Prostate gland (tissue), 2 donors: ENCODE results near the gene DRD2. TPM values are rescaled to one million over a fixed set of nuclear protein-coding genes. Genes with fewer than 3 reads are reported as not detected.

Source experiments
- DNase-seq: peaks from one replicate; pipeline ENCODE4 v3.0.0-alpha.2; 2019; ENCODE audit warnings: low spot score
- H3K27ac ChIP-seq, 2 donors: fragments of 200-600 bp; sonication (generic); 2 replicates each; pipeline ENCODE4 v1.5.1; 2017 to 2019
- H3K27me3 ChIP-seq: fragments of 200-600 bp; sonication (generic); replicated peaks from 2 replicates; pipeline ENCODE4 v1.5.1; 2019; ENCODE audit not compliant: insufficient read depth
- H3K36me3 ChIP-seq, 2 donors: fragments of 200-600 bp; sonication (generic); 1 replicate in 1 of 2; 2 replicates in 1 of 2; pipeline versions ENCODE4 v1.5.1 to v1.8.1; 2017 to 2019
- H3K4me1 ChIP-seq: fragments of 200-600 bp; sonication (generic); replicated peaks from 2 replicates; pipeline ENCODE4 v1.5.1; 2019
- H3K4me3 ChIP-seq, 2 donors: fragments of 200-600 bp; sonication (generic); 2 replicates each; pipeline ENCODE4 v1.5.1; 2017 to 2019
- H3K9me3 ChIP-seq: fragments of 200-600 bp; sonication (generic); 2 replicates; pipeline ENCODE4 v1.5.1; 2017
- POLR2A ChIP-seq: fragments of 450-650 bp; IDR thresholded peaks from one replicate; pipeline ENCODE4 v1.6.1; 2016; ENCODE audit warnings: antibody characterized with exemption, mild to moderate bottlenecking
- POLR2AphosphoS5 ChIP-seq: sonication (generic); formaldehyde crosslinking; IDR thresholded peaks from one replicate; pipeline ENCODE4 v1.6.1; 2017; ENCODE audit warnings: antibody characterized with exemption
- WGBS: methylation state at CpG from one replicate; pipeline ENCODE4 v1.1.5; 2018; 5-methylcytosine and 5-hydroxymethylcytosine counted together
- intact Hi-C: fragments of 100-400 bp; cut with DNase I; formaldehyde crosslinking; loops from one replicate; pipeline ENCODE4 v1.14.2; 2022
- total RNA-seq, 2 donors: library from RNA; depleted of rRNA; stranded (reverse); fragments of >200 nt; gene quantifications; one replicate each; pipeline ENCODE4 v1.1.0, GENCODE V29; 2016
- TF ChIP-seq, protein P1 (sequence below), 4 experiments: fragments of 200-600 bp in 2 of 4; fragments of 450-650 bp in 2 of 4; sonication (generic) in 2 of 4; IDR thresholded peaks; 1 replicate in 3 of 4; 2 replicates in 1 of 4; pipeline ENCODE4 v1.5.1; 2016 to 2019; ENCODE audit warnings: antibody characterized with exemption in 4 of 4, mild to moderate bottlenecking in 2 of 4, moderate library complexity in 2 of 4

The DRD2 gene
- total RNA-seq, 2 donors from 2014 or later: 0.68 to 2.4 TPM

DNA sequence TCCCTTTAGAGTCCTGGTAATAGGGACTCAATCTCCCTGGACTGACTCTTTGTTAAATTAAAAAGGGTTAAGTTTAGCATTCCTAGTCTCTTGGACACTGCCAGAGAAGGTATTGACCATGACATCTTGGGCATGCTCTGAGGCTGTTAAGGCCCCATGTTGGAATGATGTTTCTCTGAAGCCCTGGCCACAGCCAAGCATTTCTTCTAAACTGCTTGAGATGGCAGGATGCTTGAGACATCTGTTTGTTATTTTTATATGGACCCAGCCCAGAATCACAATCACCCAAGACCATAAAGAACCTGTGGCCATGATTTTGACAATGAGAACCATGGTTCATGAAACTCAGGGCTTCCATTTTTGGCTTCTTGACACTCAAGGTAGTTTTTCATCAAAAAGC lies 93.1 kb downstream of the DRD2 start:
- Histone ChIP-seq H3K4me1 (no peaks in the 10 kb centered on the region), H3K27ac (no peak overlapping the region), H3K27me3 (no peaks in the 10 kb centered on the region), H3K36me3 (no peaks in the 10 kb centered on the region), H3K9me3 (no peaks in the 10 kb centered on the region), H3K4me3 (no peak overlapping the region)
- TF ChIP-seq POLR2AphosphoS5: no peak
- TF ChIP-seq POLR2A: no peak
- TF ChIP-seq, protein P1, sequence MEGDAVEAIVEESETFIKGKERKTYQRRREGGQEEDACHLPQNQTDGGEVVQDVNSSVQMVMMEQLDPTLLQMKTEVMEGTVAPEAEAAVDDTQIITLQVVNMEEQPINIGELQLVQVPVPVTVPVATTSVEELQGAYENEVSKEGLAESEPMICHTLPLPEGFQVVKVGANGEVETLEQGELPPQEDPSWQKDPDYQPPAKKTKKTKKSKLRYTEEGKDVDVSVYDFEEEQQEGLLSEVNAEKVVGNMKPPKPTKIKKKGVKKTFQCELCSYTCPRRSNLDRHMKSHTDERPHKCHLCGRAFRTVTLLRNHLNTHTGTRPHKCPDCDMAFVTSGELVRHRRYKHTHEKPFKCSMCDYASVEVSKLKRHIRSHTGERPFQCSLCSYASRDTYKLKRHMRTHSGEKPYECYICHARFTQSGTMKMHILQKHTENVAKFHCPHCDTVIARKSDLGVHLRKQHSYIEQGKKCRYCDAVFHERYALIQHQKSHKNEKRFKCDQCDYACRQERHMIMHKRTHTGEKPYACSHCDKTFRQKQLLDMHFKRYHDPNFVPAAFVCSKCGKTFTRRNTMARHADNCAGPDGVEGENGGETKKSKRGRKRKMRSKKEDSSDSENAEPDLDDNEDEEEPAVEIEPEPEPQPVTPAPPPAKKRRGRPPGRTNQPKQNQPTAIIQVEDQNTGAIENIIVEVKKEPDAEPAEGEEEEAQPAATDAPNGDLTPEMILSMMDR (IDR thresholded peaks at IDR 0.05): no peak
- no peak for DNase-seq
- intact Hi-C loops: no loop called here

DNA sequence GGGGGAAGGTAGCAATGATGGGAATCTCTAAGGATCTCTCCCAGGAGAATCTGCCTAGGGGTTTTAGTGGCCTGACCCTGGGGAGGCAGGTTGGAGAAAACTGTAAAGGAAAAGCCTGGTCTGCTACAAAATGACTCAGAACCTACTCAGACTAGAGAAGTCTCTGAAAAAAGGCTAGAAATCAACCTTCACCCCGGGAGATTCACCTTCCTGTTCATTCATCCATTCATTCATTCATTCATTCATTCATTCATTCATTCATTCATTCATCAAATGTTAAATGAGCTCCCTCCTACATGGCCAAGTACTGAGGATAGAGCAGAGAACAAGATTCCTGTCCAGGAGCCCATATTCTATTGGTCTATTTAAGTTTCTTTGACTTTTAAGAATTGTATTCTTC lies 96.5 kb downstream of the DRD2 start:
- Histone ChIP-seq H3K27me3 (no peaks in the 10 kb centered on the region), H3K36me3 (no peaks in the 10 kb centered on the region), H3K4me1 (no peaks in the 10 kb centered on the region), H3K4me3 (no peak overlapping the region), H3K9me3 (no peaks in the 10 kb centered on the region), H3K27ac (no peak overlapping the region)
- TF ChIP-seq POLR2A (no peak), POLR2AphosphoS5 (no peak)
- TF ChIP-seq, protein P1 (IDR thresholded peaks at IDR 0.05): no peak
- 85% methylated on average over 1 of the region's 1 CpG for WGBS
- no peak for DNase-seq
- intact Hi-C loops: loop anchor here (10.0 kb wide), 1 partner anchor 156 kb away; no protein-coding TSS in a partner anchor

DNA sequence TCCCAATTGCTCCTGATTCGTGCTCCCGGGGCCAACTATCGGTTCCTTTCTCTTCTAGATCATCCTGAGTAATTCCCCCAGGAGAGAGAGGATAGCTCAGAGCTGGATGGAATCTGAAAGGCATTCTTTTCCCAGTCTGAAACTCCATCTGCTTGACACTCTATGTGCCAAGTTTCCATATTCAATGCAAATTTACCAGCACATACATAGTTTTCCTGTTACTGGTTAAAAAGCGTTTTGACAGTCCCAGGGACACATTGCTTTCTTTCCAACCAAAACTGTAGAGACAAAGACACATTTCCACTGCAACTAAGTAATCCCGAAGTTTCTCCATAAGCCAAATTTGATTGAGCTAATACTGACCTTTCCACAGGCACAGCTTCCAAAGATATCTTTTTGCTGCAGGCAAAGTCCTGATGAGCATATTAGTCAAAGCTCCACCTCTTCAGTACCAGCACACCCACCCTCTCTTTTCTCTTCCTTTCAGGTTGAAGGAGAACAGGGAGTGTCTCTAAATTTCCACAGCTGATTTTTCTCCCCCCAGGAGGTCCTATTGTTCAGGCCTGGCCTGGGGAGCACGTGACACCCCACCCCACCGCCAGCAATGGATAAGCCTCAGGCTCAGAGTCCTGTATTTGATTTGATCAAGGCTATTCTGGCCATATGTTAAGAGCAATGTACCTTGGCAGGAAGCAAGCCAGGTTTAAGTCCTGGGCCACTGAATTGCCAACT lies 97.4 kb downstream of the DRD2 start:
- no peaks in the 10 kb centered on the region for H3K36me3 ChIP-seq
- no peaks in the 10 kb centered on the region for H3K27me3 ChIP-seq
- DNase-seq: no peak
- H3K27ac ChIP-seq: no peak overlapping the region
- WGBS: 57% methylated on average over 7 of the region's 7 CpGs
- no peak for TF ChIP-seq POLR2AphosphoS5
- TF ChIP-seq POLR2A: no peak
- TF ChIP-seq, protein P1 (IDR thresholded peaks at IDR 0.05): no peak
- H3K4me3 ChIP-seq: no peak overlapping the region
- no peaks in the 10 kb centered on the region for H3K4me1 ChIP-seq
- intact Hi-C loops: loop anchor here (10.0 kb wide), 1 partner anchor 157 kb away; no protein-coding TSS in a partner anchor
- no peaks in the 10 kb centered on the region for H3K9me3 ChIP-seq

DNA sequence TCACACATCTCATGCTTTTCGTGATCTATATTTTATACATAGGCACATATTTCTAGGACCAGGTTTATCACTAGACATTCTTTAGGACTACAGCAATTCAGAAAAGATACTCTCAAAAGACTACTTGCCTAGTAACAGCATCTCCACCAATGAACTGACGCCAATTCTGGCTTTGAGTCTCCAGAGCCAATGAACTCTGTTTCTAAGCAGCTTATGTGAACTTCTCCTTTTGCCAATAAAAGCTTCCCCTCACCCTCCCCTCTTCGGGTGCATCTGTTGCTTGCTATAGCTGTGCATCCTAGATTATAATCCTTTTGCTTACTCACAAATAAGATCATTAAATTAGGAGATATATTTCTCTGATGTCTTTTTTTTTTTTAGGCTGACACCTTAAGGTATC lies 99.0 kb downstream of the DRD2 start:
- no peak overlapping the region for H3K27ac ChIP-seq
- H3K36me3 ChIP-seq: no peaks in the 10 kb centered on the region
- DNase-seq: no peak
- H3K4me1 ChIP-seq: no peaks in the 10 kb centered on the region
- no peak overlapping the region for H3K4me3 ChIP-seq
- intact Hi-C loops: loop anchor here (10.0 kb wide), 1 partner anchor 159 kb away; no protein-coding TSS in a partner anchor
- H3K9me3 ChIP-seq: no peaks in the 10 kb centered on the region
- H3K27me3 ChIP-seq: no peaks in the 10 kb centered on the region
- TF ChIP-seq POLR2A (no peak), POLR2AphosphoS5 (no peak)
- TF ChIP-seq, protein P1 (IDR thresholded peaks at IDR 0.05): no peak
- 60% methylated on average over 3 of the region's 3 CpGs for WGBS

DNA sequence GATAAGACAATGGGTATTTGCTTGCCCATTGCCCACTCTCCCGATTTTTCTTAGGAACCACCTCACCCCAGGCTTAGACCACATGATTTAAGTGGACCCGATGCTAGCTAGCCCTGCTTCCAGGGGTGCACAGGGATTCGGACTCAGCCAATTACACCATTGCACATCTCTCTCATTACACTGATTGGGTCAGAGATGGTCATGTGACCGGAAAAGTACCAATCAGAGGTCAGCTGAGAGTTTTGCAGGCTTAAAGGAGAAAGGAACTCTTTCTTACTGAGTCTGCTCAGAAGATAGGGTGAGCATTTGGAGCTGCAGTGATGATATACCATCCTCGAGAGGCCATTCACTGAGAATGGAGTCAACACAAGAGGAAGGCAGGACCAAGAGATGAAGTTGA lies 99.8 kb downstream of the DRD2 start:
- no peaks in the 10 kb centered on the region for H3K27me3 ChIP-seq
- no peak overlapping the region for H3K4me3 ChIP-seq
- TF ChIP-seq POLR2AphosphoS5: no peak
- TF ChIP-seq, protein P1 (IDR thresholded peaks at IDR 0.05): no peak
- no peak for TF ChIP-seq POLR2A
- no peaks in the 10 kb centered on the region for H3K36me3 ChIP-seq
- no peak for DNase-seq
- H3K27ac ChIP-seq: no peak overlapping the region
- intact Hi-C loops: loop anchor here (10.0 kb wide), 1 partner anchor 159 kb away; no protein-coding TSS in a partner anchor
- H3K9me3 ChIP-seq: no peaks in the 10 kb centered on the region
- no peaks in the 10 kb centered on the region for H3K4me1 ChIP-seq
- WGBS: 95% methylated on average over 5 of the region's 5 CpGs
